Measurements from ENCODE around the gene PDF.

DNA sequence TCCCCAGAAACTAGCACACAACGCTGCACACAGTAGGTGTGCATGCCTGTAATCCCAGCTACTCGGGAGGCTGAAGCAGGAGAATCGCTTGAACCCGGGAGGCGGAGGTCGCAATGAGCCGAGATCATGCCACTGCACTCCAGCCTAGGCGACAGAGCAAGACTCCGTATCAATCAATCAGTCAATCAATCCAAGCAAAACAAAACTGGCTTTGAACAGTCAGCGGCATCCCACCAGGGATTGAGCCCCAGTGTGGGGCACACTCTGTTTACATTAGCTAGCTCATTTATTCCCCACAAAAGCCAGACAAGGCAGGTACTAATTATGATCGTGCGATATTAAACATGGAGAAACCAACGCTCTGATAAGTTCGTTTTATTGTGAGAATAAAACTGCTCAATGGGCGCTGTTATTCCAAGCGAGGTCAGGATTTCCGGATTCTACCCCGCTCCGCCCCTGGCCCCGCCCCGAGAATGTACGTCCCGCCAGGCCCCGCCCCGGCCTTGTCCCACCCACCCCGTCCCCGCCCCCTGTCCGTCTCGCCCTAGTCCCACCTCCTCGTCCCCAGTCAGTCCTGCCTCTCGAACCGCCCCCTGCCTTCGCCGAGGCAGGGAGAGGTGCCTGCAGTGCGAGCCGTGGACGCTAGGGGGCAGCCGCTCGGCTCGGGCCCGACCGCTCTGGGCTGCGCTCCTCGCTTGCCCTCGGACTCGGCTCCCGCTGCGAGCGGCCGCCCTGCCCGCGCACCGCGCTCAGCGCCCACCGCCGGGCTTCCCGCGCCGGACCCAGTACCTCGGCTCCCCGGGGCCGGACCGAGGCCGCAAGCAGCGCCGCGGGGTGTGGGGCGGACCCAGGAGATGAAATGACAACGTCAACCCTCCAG, 19.5 kb downstream of the PDF start, which contains the start of gene VPS4A:
- TF ChIP-seq, protein P1, sequence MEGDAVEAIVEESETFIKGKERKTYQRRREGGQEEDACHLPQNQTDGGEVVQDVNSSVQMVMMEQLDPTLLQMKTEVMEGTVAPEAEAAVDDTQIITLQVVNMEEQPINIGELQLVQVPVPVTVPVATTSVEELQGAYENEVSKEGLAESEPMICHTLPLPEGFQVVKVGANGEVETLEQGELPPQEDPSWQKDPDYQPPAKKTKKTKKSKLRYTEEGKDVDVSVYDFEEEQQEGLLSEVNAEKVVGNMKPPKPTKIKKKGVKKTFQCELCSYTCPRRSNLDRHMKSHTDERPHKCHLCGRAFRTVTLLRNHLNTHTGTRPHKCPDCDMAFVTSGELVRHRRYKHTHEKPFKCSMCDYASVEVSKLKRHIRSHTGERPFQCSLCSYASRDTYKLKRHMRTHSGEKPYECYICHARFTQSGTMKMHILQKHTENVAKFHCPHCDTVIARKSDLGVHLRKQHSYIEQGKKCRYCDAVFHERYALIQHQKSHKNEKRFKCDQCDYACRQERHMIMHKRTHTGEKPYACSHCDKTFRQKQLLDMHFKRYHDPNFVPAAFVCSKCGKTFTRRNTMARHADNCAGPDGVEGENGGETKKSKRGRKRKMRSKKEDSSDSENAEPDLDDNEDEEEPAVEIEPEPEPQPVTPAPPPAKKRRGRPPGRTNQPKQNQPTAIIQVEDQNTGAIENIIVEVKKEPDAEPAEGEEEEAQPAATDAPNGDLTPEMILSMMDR (IDR thresholded peaks at IDR 0.05), result no peak
- peak in 1 of 2 donors; percentile 20 for TF ChIP-seq POLR2A (IDR thresholded peaks at IDR 0.05)
